WTC11 (cell line): ENCODE data around the gene ZNF467.

Experiments
- ATF6 ChIP-seq: sonication (generic); formaldehyde crosslinking; IDR thresholded peaks from 2 replicates; pipeline ENCODE4 v1.8.1; 2023; ENCODE audit warnings: mild to moderate bottlenecking, missing genetic modification reagents
- CTCF ChIP-seq: fragments of 200-600 bp; IDR thresholded peaks from 2 replicates; pipeline ENCODE4 v1.8.0; 2022; ENCODE audit warnings: antibody characterized with exemption
- HMGA2 ChIP-seq: fragments of 250-450 bp; sonication (Bioruptor Pico); IDR thresholded peaks from 2 replicates; pipeline ENCODE4 v1.4.0; 2021; ENCODE audit warnings: mild to moderate bottlenecking, moderate library complexity
- NR1H2 ChIP-seq: sonication (generic); formaldehyde crosslinking; IDR thresholded peaks from 2 replicates; pipeline ENCODE4 v1.9.0; 2021; ENCODE audit warnings: mild to moderate bottlenecking, moderate library complexity, missing genetic modification reagents
- NR2C2 ChIP-seq: sonication (generic); formaldehyde crosslinking; IDR thresholded peaks from 2 replicates; pipeline ENCODE4 v1.8.0; 2022; ENCODE audit warnings: mild to moderate bottlenecking, missing genetic modification reagents
- TEAD4 ChIP-seq: sonication (generic); formaldehyde crosslinking; IDR thresholded peaks from 2 replicates; pipeline ENCODE4 v1.8.0; 2022; ENCODE audit warnings: mild to moderate bottlenecking, missing genetic modification reagents
- ZNF138 ChIP-seq: sonication (generic); formaldehyde crosslinking; conservative IDR thresholded peaks from 2 replicates; pipeline ENCODE4 v1.8.1; 2022; ENCODE audit warnings: mild to moderate bottlenecking, moderate library complexity, missing genetic modification reagents
- ZSCAN18 ChIP-seq: fragments of 250-450 bp; sonication (Bioruptor Pico); IDR thresholded peaks from 2 replicates; pipeline ENCODE4 v2.1.2; 2022; ENCODE audit warnings: mild to moderate bottlenecking, moderate library complexity

GRCh38 chr7:149727053-149727898 is 46.1 kb downstream of the ZNF467 start:
- TF ChIP-seq NR2C2 (CRISPR knock-in tag) (no peak), TEAD4 (CRISPR knock-in tag) (no peak), ATF6 (no peak), ZSCAN18 (CRISPR knock-in tag) (no peak), NR1H2 (no peak), CTCF (no peak), HMGA2 (CRISPR knock-in tag) (no peak), ZNF138 (no peak)
